SJCRH30 (cell line): ENCODE results near the gene ST7. TPM values are rescaled to one million over a fixed set of nuclear protein-coding genes. Genes with fewer than 3 reads are reported as not detected.
"Not testable (repeated sequence)": the region's sequence is repeated elsewhere in the genome, so short reads cannot be mapped to it uniquely, and the experiment has no call there.

Source experiments
- DNase-seq, 2 experiments: peaks; one replicate each; pipeline ENCODE4 v3.0.0-alpha.2; 2015 to 2020
- H3K27ac ChIP-seq: fragments of 250-450 bp; sonication (Bioruptor Pico); 2 replicates; pipeline ENCODE4 v1.5.1; 2020; ENCODE audit warnings: mild to moderate bottlenecking, moderate library complexity
- H3K27me3 ChIP-seq: fragments of 250-450 bp; sonication (Bioruptor Pico); 2 replicates; pipeline ENCODE4 v1.5.1; 2020; ENCODE audit warnings: mild to moderate bottlenecking, moderate library complexity
- H3K36me3 ChIP-seq: fragments of 250-450 bp; sonication (Bioruptor Pico); 2 replicates; pipeline ENCODE4 v1.5.1; 2020; ENCODE audit warnings: mild to moderate bottlenecking, moderate library complexity
- H3K4me1 ChIP-seq: fragments of 250-450 bp; sonication (Bioruptor Pico); 2 replicates; pipeline ENCODE4 v1.5.1; 2020; ENCODE audit warnings: mild to moderate bottlenecking, moderate library complexity
- H3K4me3 ChIP-seq: fragments of 250-450 bp; sonication (Bioruptor Pico); 2 replicates; pipeline ENCODE4 v1.5.1; 2020; ENCODE audit warnings: mild to moderate bottlenecking, moderate library complexity
- H3K9me3 ChIP-seq: fragments of 250-450 bp; sonication (Bioruptor Pico); replicated peaks from 2 replicates; pipeline ENCODE4 v1.5.1; 2020; ENCODE audit warnings: mild to moderate bottlenecking, moderate library complexity
- total RNA-seq: library from RNA; depleted of rRNA; stranded (reverse); fragments of >200 nt; shearing (Covaris generic); gene quantifications from 2 replicates; pipeline ENCODE4 v1.2.3, GENCODE V29; 2014

The ST7 gene
- total RNA-seq, 1 experiment from 2014 or later = 35.7 TPM

DNA sequence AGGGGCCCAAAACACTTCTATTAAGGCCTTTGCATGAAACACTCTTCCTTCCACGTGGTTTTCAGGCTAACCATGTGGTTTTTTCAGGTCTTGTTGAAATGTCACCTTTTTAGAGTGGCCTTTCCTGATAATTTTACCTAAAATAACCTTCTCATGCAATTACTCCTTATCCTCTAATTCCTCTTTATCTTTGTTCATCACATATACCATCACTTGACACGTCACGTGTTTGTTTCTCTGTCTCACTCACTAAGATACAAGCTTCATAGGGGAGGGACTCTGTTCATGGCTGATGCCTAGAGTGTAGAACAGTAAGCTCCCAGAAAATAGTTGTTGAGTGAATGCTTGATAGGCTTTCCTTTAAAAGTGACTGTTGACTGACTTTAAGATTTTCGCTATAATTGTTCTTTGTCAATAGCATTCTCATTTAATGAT is 63.7 kb downstream of the ST7 start:
- Histone ChIP-seq H3K27me3 (no peaks in the 10 kb centered on the region), H3K36me3 (no peaks in the 10 kb centered on the region; the same call in 1 of the 2 replicates), H3K9me3 (no peaks in the 10 kb centered on the region), H3K4me3 (no peak overlapping the region), H3K27ac (no peak overlapping the region), H3K4me1 (peaks cover 24% of the 10 kb centered on the region)
- no peak for DNase-seq

DNA sequence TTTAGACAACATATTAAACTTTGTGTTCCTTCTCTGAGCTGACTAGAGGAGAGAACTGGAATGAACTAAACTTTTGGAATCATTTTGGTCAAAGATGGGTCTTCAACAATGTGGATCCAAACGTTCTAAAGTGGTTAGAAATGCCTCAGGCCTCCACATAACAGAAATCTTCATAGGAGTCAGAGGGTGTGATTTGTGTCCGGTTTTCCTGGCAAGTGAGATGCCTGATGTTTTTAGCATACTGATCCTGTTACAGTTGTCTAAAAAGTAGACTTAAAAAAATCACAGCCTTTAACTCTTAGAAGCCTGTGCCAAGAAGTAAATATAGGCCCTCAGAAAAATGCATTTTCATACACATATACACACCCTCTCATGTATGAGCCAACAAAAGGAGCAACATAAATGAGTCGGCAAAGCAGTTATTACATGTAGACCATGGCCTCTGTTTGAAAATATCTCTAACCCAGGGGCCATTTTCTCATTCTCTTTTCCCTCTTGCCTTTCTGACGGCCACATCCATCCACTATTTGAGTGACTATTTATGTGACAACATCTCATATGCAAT is 64.5 kb downstream of the ST7 start:
- Histone ChIP-seq H3K9me3 (no peaks in the 10 kb centered on the region), H3K4me1 (peaks cover 28% of the 10 kb centered on the region), H3K36me3 (no peaks in the 10 kb centered on the region; the same call in 1 of the 2 replicates), H3K27ac (no peak overlapping the region), H3K27me3 (no peaks in the 10 kb centered on the region), H3K4me3 (no peak overlapping the region)
- DNase-seq = no peak

DNA sequence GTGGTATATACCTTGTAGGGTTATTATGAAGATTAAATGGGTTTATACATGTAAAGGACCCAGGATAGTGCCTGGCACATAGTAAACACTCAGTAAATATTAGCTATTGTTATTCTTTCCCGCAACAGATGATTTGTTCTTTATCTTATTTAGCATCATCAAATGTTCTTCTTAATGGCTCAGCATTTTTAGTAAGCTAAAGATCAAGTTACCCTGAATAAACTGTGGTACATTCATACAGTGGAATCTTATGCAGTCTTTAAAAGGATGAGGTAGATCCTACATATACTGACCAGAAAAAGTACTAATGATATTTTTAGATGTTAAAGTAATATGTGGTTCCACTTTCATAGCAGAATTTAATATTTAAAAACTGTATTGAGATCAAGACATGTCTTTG is 65.4 kb downstream of the ST7 start:
- peaks cover 25% of the 10 kb centered on the region for H3K4me1 ChIP-seq
- no peaks in the 10 kb centered on the region for H3K9me3 ChIP-seq
- no peak overlapping the region for H3K4me3 ChIP-seq
- no peaks in the 10 kb centered on the region for H3K27me3 ChIP-seq
- no peak for DNase-seq
- no peaks in the 10 kb centered on the region for H3K36me3 ChIP-seq
- no peak overlapping the region for H3K27ac ChIP-seq

DNA sequence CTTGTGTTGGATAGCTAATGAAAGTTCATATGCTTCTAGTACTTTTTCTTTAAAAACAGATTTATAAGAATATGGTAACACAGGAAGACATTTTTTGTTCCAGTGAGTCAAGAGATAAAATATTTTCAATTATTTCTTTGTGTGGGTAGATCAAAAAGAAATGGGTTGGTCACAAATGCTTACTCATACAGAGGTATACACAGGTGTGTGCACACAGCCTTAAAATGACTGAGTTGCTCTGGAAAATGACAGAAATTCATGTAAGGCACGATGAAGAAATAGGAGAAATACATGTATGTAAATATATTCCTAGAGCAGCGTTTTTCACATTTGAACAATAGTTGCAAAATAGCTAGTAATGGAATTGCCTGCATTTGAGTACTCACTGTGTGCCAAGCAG is 66.0 kb downstream of the ST7 start:
- DNase-seq = no peak
- no peaks in the 10 kb centered on the region for H3K36me3 ChIP-seq
- no peaks in the 10 kb centered on the region for H3K9me3 ChIP-seq
- H3K4me3 ChIP-seq = peak overlapping the region; percentile 55; the same call in 1 of the 2 replicates
- peak overlapping the region; percentile 73 for H3K27ac ChIP-seq
- no peaks in the 10 kb centered on the region for H3K27me3 ChIP-seq
- H3K4me1 ChIP-seq = peaks cover 20% of the 10 kb centered on the region

DNA sequence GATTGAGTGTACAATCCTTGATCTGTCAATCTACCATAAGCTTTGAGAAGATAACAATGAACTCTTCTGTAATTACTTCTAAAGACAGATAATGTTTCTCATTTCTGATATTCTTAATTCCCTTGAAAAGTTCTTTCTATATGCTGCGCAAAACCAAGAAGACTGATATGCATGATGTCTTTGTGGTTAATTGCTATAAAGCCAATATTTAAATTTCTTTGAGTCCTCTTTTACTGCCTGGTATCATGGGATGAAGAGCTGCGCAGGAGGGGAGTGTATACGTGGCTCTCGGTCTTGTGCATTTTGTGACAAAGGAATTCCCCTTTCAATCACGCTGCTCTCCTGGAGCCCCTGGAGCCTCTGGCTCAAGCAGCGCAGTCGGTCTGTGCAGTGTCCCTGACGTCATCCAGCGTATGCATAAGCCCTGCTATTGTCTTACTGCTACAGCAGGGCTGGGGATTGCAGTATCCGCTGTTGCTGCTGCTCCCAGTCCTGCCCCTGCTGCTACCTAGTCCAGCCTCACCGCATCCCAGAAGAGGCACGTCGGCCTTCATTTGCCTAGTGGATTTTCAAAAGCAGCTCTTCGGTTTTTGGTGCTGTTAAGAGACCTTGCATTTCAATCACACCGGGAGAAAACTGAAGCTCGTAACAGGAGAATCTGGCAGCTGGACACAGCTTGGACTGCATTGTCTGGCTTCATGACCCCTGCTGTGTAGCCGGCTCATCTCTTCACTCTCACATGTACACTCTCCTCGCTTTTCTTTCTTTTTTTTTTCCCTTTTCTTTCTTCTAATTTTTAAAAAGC is 66.7 kb downstream of the ST7 start:
- Histone ChIP-seq H3K4me3 (peak overlapping the region; percentile 55), H3K4me1 (peaks cover 18% of the 10 kb centered on the region), H3K9me3 (no peaks in the 10 kb centered on the region), H3K27ac (peak overlapping the region; percentile 73), H3K36me3 (no peaks in the 10 kb centered on the region), H3K27me3 (no peaks in the 10 kb centered on the region)
- peak; percentile 95 to 97 for DNase-seq

DNA sequence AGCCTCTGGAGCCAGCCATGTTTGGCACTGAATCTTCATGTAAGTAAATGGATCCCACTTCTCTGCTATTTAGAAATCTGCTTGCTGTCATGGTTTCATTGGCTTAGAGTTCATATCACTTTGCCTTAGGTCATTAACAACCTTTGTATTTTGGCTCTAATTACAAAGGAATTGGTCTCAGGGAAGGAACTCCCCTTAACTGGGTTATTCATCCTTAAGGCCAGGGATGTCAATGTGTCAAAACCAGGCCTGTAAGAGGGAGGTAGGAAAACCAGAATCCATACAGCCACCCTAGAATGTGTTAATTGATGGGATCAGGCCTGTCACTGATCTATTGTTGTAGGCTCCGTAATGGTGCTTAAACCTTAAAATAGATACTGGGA is 67.3 kb downstream of the ST7 start:
- H3K27me3 ChIP-seq = no peaks in the 10 kb centered on the region
- H3K4me3 ChIP-seq = peak overlapping the region; percentile 55
- H3K27ac ChIP-seq = peak overlapping the region; percentile 73
- DNase-seq = no peak
- no peaks in the 10 kb centered on the region for H3K9me3 ChIP-seq
- H3K36me3 ChIP-seq = no peaks in the 10 kb centered on the region
- H3K4me1 ChIP-seq = peaks cover 18% of the 10 kb centered on the region

DNA sequence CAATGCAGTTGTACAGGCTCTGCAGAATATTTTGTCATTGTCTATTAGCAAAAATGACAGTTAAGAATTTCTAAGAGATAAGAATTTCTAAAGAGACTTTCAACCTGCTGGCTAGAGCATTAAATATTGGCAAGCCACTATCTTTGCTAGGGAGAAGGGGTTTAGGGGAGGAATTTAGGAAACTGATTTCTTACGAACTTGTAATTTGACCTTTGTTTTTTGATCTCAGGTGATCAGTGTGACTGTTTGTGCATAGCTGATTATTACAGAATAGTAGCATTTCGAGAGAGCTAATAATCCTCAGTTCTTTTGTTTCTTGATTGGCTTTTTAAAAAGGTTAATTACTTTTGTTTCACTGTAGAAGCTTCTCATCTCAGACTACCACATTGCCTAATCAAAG is 68.1 kb downstream of the ST7 start:
- Histone ChIP-seq H3K9me3 (no peaks in the 10 kb centered on the region), H3K4me3 (peak overlapping the region; percentile 55), H3K4me1 (peaks cover 18% of the 10 kb centered on the region), H3K27ac (no peak overlapping the region), H3K27me3 (no peaks in the 10 kb centered on the region), H3K36me3 (no peaks in the 10 kb centered on the region)
- no peak for DNase-seq

DNA sequence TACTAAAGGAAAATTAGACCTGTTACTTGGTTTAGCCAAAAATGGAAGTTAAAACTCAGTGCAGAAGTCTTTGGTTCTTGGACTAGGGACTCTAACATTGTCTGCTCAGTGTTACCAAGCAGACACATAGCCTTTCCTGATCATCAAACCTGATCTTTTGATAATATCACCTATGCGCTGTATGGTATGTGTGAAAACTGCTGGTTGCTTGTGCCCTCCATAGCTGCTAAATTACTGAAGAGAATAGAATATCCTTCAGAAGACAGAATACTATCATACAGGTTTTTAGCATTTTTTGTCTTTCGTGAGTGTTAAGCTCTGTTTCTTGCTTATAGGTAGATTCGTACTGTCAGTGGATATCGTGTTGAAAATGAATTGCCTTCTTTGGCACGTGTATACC is 68.7 kb downstream of the ST7 start:
- H3K4me3 ChIP-seq = no peak overlapping the region
- H3K36me3 ChIP-seq = no peaks in the 10 kb centered on the region
- H3K27me3 ChIP-seq = no peaks in the 10 kb centered on the region
- H3K4me1 ChIP-seq = peaks cover 18% of the 10 kb centered on the region
- no peak overlapping the region for H3K27ac ChIP-seq
- no peaks in the 10 kb centered on the region for H3K9me3 ChIP-seq
- no peak for DNase-seq

DNA sequence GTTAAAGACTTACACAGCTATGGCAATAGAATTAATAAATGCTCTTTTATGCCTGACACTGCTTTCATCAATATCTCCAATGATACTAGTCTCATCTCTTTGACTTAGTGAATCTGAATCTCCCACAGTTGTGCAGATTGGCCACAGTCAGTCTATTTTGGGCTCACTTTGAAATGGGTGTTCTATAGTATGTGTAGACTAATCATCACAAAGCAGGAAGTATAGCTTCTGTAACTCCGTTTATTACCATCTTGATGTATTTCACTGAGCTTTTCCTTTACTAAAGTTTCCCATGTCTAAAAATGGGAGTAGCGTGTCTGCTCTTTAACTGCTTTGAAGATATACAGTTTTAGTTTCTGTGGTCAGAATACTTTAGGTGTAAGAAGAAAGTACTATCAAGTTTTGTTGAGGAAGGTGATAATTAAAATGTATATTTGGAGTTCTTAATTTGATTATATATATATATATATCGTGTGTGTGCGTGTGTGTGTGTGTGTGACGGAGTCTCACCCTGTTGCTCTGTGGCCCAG is 70.1 kb downstream of the ST7 start:
- H3K4me1 ChIP-seq = peaks cover 18% of the 10 kb centered on the region
- H3K27me3 ChIP-seq = no peaks in the 10 kb centered on the region

DNA sequence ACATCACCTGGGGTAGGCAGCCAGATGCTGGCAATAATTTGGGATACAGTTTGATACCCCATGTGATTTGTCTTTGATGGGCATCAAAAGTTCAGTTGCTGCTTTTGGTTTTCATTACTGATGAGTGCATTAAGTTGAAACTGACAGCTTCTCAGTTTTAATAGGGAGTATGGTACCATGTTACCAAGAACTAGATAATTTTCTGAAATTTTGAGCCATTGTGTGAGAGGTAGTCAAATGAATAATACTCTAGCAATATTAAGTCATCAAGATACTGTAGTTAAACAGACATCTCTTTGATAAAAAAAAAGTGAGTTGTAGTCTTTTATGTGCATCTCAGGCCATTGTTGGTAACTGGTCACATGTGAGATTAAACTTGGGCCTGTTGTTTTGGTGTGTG is 71.5 kb downstream of the ST7 start:
- Histone ChIP-seq H3K4me3 (no peak overlapping the region), H3K9me3 (no peaks in the 10 kb centered on the region), H3K36me3 (no peaks in the 10 kb centered on the region), H3K27me3 (no peaks in the 10 kb centered on the region), H3K4me1 (peaks cover 11% of the 10 kb centered on the region), H3K27ac (no peak overlapping the region)
- DNase-seq = no peak

More for the DNA sequence above, 70.1 kb downstream of the ST7 start:
- H3K27ac ChIP-seq = no peak overlapping the region
- no peak overlapping the region for H3K4me3 ChIP-seq
- H3K36me3 ChIP-seq = no peaks in the 10 kb centered on the region
- DNase-seq = no peak
- H3K9me3 ChIP-seq = no peaks in the 10 kb centered on the region

DNA sequence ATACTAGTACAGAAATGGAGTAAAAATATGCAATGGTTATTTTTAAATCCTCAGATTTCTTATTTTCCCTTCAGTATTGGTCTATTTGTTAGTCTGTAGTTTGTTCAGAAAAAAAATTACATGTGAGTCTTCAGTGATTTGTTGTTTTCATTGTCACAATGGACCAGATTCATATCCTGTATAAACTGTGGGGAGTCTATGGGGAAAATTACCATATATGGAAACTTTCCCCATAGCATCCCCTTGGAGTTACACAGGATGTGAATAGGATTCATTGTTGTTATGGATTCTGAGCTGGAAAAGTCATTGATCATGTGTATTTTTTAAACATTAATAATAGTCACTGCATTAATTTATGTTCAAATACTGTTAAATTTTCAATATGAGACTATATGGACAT is 72.6 kb downstream of the ST7 start:
- Histone ChIP-seq H3K4me1 (peaks cover 11% of the 10 kb centered on the region), H3K27me3 (no peaks in the 10 kb centered on the region), H3K27ac (no peak overlapping the region), H3K4me3 (no peak overlapping the region), H3K36me3 (no peaks in the 10 kb centered on the region), H3K9me3 (peaks cover 6% of the 10 kb centered on the region)
- DNase-seq = no peak

DNA sequence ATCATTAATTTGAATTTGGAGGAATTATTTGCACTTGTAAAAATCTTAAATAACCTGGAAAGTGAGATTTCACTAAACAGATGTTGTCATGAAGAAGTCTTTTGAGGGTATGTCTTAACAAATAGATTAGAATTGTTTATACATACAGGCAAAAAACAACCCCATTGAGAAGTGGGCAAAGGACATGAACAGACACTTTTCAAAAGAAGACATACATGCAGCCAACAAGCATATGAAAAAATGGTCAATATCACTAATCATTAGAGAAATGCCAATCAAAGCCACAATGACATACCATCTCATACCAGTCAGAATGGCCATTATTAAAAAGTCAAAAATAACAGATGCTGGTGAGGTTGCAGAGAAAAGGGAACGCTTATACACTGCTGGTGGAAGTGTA is 77.0 kb downstream of the ST7 start:
- not testable (repeated sequence) for H3K4me3 ChIP-seq, DNase-seq, H3K4me1 ChIP-seq, H3K27me3 ChIP-seq, H3K27ac ChIP-seq, H3K36me3 ChIP-seq, H3K9me3 ChIP-seq

DNA sequence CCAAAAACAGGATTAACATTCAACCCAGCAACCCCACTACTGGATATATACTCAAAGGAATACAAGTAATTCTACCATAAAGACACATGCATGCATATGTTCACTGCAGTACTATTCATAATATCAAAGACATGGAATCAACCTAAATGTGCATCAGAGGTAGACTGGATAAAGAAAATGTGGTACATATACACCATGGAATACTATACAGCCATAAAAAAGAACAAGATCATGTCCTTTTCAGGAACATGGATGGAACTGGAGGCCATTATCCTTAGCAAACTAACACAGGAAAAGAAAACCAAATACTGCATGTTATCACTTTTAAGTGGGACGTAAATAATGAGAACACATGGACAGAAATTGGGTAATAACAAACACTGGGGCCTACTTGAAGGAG is 77.5 kb downstream of the ST7 start:
- H3K9me3 ChIP-seq, H3K27me3 ChIP-seq, DNase-seq, H3K36me3 ChIP-seq, H3K4me3 ChIP-seq, H3K4me1 ChIP-seq, H3K27ac ChIP-seq: not testable (repeated sequence)

DNA sequence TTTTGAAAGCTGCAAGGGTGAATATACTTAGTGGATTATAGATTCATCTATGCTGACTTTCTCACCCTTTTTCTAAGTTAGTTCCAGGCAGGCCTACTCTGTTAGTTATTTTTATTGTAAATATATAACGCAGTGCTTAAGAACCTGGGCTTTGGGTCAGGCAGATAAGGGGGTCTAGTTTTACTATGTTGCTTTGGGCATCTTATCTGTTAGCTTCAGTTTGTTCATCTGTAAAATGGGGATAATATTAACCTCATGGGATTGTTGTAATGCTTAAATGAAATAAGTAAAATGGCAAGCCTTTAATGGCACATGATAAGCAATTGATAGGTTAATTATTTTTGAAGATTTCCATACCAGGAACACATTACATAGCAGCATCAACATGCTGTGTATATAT is 79.5 kb downstream of the ST7 start:
- Histone ChIP-seq H3K9me3 (peaks cover 7% of the 10 kb centered on the region), H3K36me3 (no peaks in the 10 kb centered on the region), H3K27ac (no peak overlapping the region), H3K4me3 (no peak overlapping the region), H3K27me3 (no peaks in the 10 kb centered on the region), H3K4me1 (peaks cover 8% of the 10 kb centered on the region)
- DNase-seq = no peak

DNA sequence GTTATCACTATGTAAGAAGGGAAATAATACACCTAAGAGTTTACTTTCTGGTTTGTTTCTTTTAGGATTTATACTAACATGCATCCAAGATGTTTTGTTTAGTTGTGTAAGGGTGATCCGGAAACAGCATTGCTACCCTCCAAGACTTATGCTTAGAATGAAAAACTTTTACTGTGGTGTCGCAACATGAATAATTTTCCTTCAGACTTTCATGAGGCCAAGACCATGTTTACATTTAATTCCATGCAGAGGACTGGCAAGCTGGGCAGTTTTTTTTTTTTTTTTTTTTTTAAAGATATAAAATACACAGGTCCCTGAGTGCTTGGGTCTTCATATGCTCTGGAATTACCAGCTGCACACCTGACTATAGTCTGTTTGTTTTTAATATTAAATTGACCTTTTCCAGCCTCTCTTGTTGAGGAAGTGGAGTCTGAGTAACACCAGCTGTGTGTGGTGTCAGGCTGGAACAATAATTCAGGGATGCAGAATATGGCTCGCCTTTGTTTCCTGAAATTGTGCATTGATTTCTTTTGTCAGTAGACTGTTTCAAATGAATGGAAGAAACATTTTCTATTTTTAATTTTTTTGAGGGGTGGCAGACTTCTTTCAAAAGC is 81.7 kb downstream of the ST7 start:
- no peak overlapping the region for H3K27ac ChIP-seq
- no peaks in the 10 kb centered on the region for H3K36me3 ChIP-seq
- peaks cover 7% of the 10 kb centered on the region for H3K9me3 ChIP-seq
- H3K27me3 ChIP-seq = no peaks in the 10 kb centered on the region
- H3K4me3 ChIP-seq = no peak overlapping the region
- H3K4me1 ChIP-seq = peaks cover 8% of the 10 kb centered on the region
- no peak for DNase-seq
